H1 (cell line): ENCODE data around the gene CACNA2D3. TPM values are rescaled to one million over a fixed set of nuclear protein-coding genes. Genes with fewer than 3 reads are reported as not detected.

Experiments
- CTCF ChIA-PET: fragments of 300-600 bp; sonication (Branson Sonifier 250); formaldehyde crosslinking; loops from one replicate; lab custom pipeline; 2021; ENCODE audit not compliant: partially characterized antibody; lab: Charles Lee
- POLR2A ChIA-PET: fragments of 300-600 bp; sonication (Branson Sonifier 250); formaldehyde crosslinking; loops from one replicate; lab custom pipeline; 2021; ENCODE audit warnings: inconsistent platforms; ENCODE audit not compliant: partially characterized antibody; lab: Charles Lee
- DNase-seq, 2 experiments: peaks; one replicate each; pipeline versions ENCODE4 v3.0.0 to v3.0.0-alpha.2; 2010 to 2022; ENCODE audit warnings: low spot score in 2 of 2, low read depth in 1 of 2, mixed read lengths in 1 of 2
- FAIRE-seq: peaks from 2 replicates; lab custom pipeline; 2011; peaks lifted over from hg19 to GRCh38; lab: Jason Lieb, UNC
- H2AFZ ChIP-seq: 2 replicates; pipeline ENCODE4 v1.8.1; 2012; ENCODE audit warnings: low read length, inconsistent platforms
- H2AK5ac ChIP-seq: 2 replicates; pipeline ENCODE4 v1.6.1; 2013; ENCODE audit warnings: low read depth, low read length
- H2BK120ac ChIP-seq: replicated peaks from 2 replicates; pipeline ENCODE3; 2013; ENCODE audit warnings: low read depth, low read length, inconsistent platforms
- H2BK12ac ChIP-seq: 2 replicates; pipeline ENCODE4 v1.6.1; 2013; ENCODE audit warnings: low read depth, low read length
- H2BK15ac ChIP-seq: 2 replicates; pipeline ENCODE4 v1.6.1; 2013; ENCODE audit warnings: low read length
- H2BK20ac ChIP-seq: 2 replicates; pipeline ENCODE4 v1.6.1; 2013; ENCODE audit warnings: low read length
- H2BK5ac ChIP-seq: 2 replicates; pipeline ENCODE4 v1.6.1; 2013; ENCODE audit warnings: low read depth, low read length
- H3K14ac ChIP-seq: 2 replicates; pipeline ENCODE4 v1.6.1; 2013; ENCODE audit warnings: inconsistent platforms; ENCODE audit not compliant: insufficient read length
- H3K18ac ChIP-seq: 2 replicates; pipeline ENCODE4 v1.6.1; 2013; ENCODE audit warnings: low read length; ENCODE audit errors: extremely low read depth
- H3K23ac ChIP-seq: 2 replicates; pipeline ENCODE4 v1.6.1; 2013; ENCODE audit warnings: inconsistent platforms; ENCODE audit not compliant: insufficient read length
- H3K23me2 ChIP-seq: 2 replicates; pipeline ENCODE4 v1.6.1; 2013; ENCODE audit warnings: low read depth, low read length
- H3K27ac ChIP-seq: 2 replicates; pipeline ENCODE4 v1.6.1; 2011; ENCODE audit warnings: low read depth, low read length, inconsistent platforms
- H3K27me3 ChIP-seq, 4 experiments: replicated peaks in 1 of 4; 1 replicate in 1 of 4; 2 replicates in 3 of 4; pipeline versions ENCODE4 v1.6.1 to v1.8.1; 2011 to 2013; ENCODE audit warnings: low read length in 3 of 4, mild to moderate bottlenecking in 3 of 4, inconsistent platforms in 2 of 4, mixed read lengths in 2 of 4, moderate library complexity in 1 of 4; ENCODE audit not compliant: control insufficient read depth in 3 of 4, insufficient read depth in 3 of 4; ENCODE audit errors: extremely low read depth in 1 of 4
- H3K36me3 ChIP-seq, 4 experiments: 2 replicates each; pipeline versions ENCODE4 v1.6.1 to v1.8.1; 2011 to 2013; ENCODE audit warnings: mild to moderate bottlenecking in 4 of 4, low read length in 3 of 4, moderate library complexity in 2 of 4, control low read depth in 1 of 4, inconsistent platforms in 1 of 4; ENCODE audit not compliant: insufficient read depth in 4 of 4, control insufficient read depth in 2 of 4
- H3K4ac ChIP-seq: replicated peaks from 2 replicates; pipeline ENCODE3; 2013; ENCODE audit warnings: low read length, low read depth, mixed read lengths, inconsistent platforms; ENCODE audit not compliant: insufficient read length
- H3K4me1 ChIP-seq, 4 experiments: replicated peaks in 1 of 4; 1 replicate in 1 of 4; 2 replicates in 3 of 4; pipeline versions ENCODE4 v1.6.1 to v1.8.1; 2011 to 2013; ENCODE audit warnings: low read length in 3 of 4, inconsistent platforms in 2 of 4, mixed read lengths in 1 of 4; ENCODE audit not compliant: insufficient read depth in 4 of 4, control insufficient read depth in 3 of 4
- H3K4me2 ChIP-seq, 2 experiments: 2 replicates each; pipeline versions ENCODE4 v1.6.1 to v1.8.1; 2011 to 2013; ENCODE audit warnings: low read depth in 2 of 2, low read length in 2 of 2, control low read depth in 1 of 2, inconsistent platforms in 1 of 2, mild to moderate bottlenecking in 1 of 2; ENCODE audit not compliant: insufficient read depth in 1 of 2
- H3K4me3 ChIP-seq, 4 experiments: fragments of 200-600, 300-600 bp in 1 of 4; sonication (generic), shearing (Covaris generic), sonication (Bioruptor Twin) in 1 of 4; 2 replicates each; pipeline versions ENCODE4 v1.5.1 to v1.8.1; 2011 to 2016; ENCODE audit warnings: low read length in 4 of 4, low read depth in 3 of 4, control low read depth in 2 of 4, inconsistent platforms in 2 of 4, mild to moderate bottlenecking in 2 of 4, mixed read lengths in 1 of 4, moderate library complexity in 1 of 4; ENCODE audit not compliant: insufficient read depth in 2 of 4; ENCODE audit errors: extremely low read depth in 1 of 4
- H3K56ac ChIP-seq: replicated peaks from 2 replicates; pipeline ENCODE3; 2013; ENCODE audit warnings: low read depth, mild to moderate bottlenecking, mixed read lengths, low read length, inconsistent platforms; ENCODE audit not compliant: insufficient read length
- H3K79me1 ChIP-seq: 2 replicates; pipeline ENCODE4 v1.6.1; 2013; ENCODE audit warnings: low read depth, low read length, control low read depth
- H3K79me2 ChIP-seq, 2 experiments: 2 replicates each; pipeline versions ENCODE4 v1.6.1 to v1.8.1; 2012 to 2013; ENCODE audit warnings: low read length in 2 of 2, mild to moderate bottlenecking in 2 of 2, inconsistent platforms in 1 of 2; ENCODE audit not compliant: insufficient read depth in 2 of 2, control insufficient read depth in 1 of 2
- H3K9ac ChIP-seq, 4 experiments: replicated peaks in 1 of 4; 1 replicate in 1 of 4; 2 replicates in 3 of 4; pipeline versions ENCODE4 v1.6.1 to v1.8.1; 2011 to 2013; ENCODE audit warnings: low read depth in 3 of 4, low read length in 3 of 4, control low read depth in 2 of 4, mild to moderate bottlenecking in 2 of 4, moderate library complexity in 2 of 4, inconsistent platforms in 1 of 4; ENCODE audit errors: extremely low read depth in 1 of 4
- H3K9me3 ChIP-seq, 2 experiments: 2 replicates each; pipeline versions ENCODE4 v1.6.1 to v1.8.1; 2012 to 2013; ENCODE audit warnings: mild to moderate bottlenecking in 2 of 2, moderate library complexity in 2 of 2, control low read depth in 1 of 2, inconsistent platforms in 1 of 2, low read depth in 1 of 2, low read length in 1 of 2, mixed read lengths in 1 of 2; ENCODE audit not compliant: insufficient read depth in 2 of 2
- H4K20me1 ChIP-seq, 2 experiments: replicated peaks in 1 of 2; 2 replicates each; pipeline versions ENCODE3 to v1.8.1; 2011 to 2013; ENCODE audit warnings: inconsistent platforms in 2 of 2, low read length in 2 of 2, mild to moderate bottlenecking in 1 of 2; ENCODE audit not compliant: insufficient read depth in 2 of 2, control insufficient read depth in 1 of 2
- H4K5ac ChIP-seq: 2 replicates; pipeline ENCODE4 v1.6.1; 2013; ENCODE audit warnings: low read length, low read depth, mixed read lengths, inconsistent platforms; ENCODE audit not compliant: insufficient read length
- H4K8ac ChIP-seq: 2 replicates; pipeline ENCODE4 v1.8.0; 2013; ENCODE audit warnings: mild to moderate bottlenecking, moderate library complexity, low read length, inconsistent platforms; ENCODE audit not compliant: insufficient read depth; ENCODE audit errors: extremely low read depth
- H4K91ac ChIP-seq: replicated peaks from 2 replicates; pipeline ENCODE3; 2013; ENCODE audit warnings: low read length, mixed read lengths, inconsistent platforms; ENCODE audit not compliant: insufficient read length
- CEBPB ChIP-seq: IDR thresholded peaks from 2 replicates; pipeline ENCODE4 v1.6.1; 2012; ENCODE audit warnings: low read depth, low read length
- CTBP2 ChIP-seq: IDR thresholded peaks from 2 replicates; pipeline ENCODE4 v1.7.0; 2011; ENCODE audit warnings: borderline replicate concordance, mild to moderate bottlenecking, moderate library complexity, mixed read lengths, low read length; ENCODE audit not compliant: insufficient read depth, insufficient read length
- JUND ChIP-seq: IDR thresholded peaks from 2 replicates; pipeline ENCODE4 v1.6.1; 2011; ENCODE audit warnings: mild to moderate bottlenecking, improper control_type of control experiment, low read length
- SIRT6 ChIP-seq: IDR thresholded peaks from one replicate; pipeline ENCODE4 v1.7.1; 2012; ENCODE audit warnings: low read length, inconsistent platforms
- SP4 ChIP-seq: IDR thresholded peaks from 2 replicates; pipeline ENCODE4 v1.6.1; 2012; ENCODE audit warnings: low read length, inconsistent platforms
- WGBS, 2 experiments: shearing (Covaris generic) in 1 of 2; methylation state at CpG; one replicate each; pipeline versions ENCODE4 v1.1.6 to v1.1.7; 2013 to 2015; ENCODE audit warnings: low lambda C conversion rate in 2 of 2, mixed read lengths in 2 of 2, inconsistent platforms in 1 of 2, low coverage in 1 of 2, missing lambda C conversion rate in 1 of 2; ENCODE audit not compliant: insufficient replicate concordance in 2 of 2, insufficient coverage in 1 of 2, insufficient read length in 1 of 2; ENCODE audit errors: extremely low coverage in 1 of 2, missing lambda C conversion rate in 1 of 2; 5-methylcytosine and 5-hydroxymethylcytosine counted together
- polyA plus RNA-seq, 7 experiments: library from polyadenylated mRNA; depleted of rRNA in 3 of 7; stranded (reverse) in 5 of 7; unstranded in 2 of 7; fragments of >200 nt in 5 of 7; fragments of 200-250 nt in 2 of 7; gene quantifications; 1 replicate in 5 of 7; 2 replicates in 1 of 7; 4 replicates in 1 of 7; pipeline versions ENCODE4 v1.2.1 to v1.2.3, GENCODE V29; 2011 to 2013; ENCODE audit warnings: missing spikeins in 2 of 7, mixed read lengths in 2 of 7
- total RNA-seq: library from RNA; stranded (reverse); fragmentation: NEBNext Ultra II Directional; extraction: Animal tissue kit (Norgen Biotek cat#: 25700); gene quantifications from 2 replicates; pipeline ENCODE4 v1.2.1, GENCODE V29; 2021

Gene CACNA2D3
- total and polyA plus RNA-seq, 2 of the 8 experiments (the other 6 are each of a cell fraction or from before 2014, with no cell fraction given), result 1.5 to 1.8 TPM

GRCh38 chr3:54299169-54299935 lies 177.0 kb downstream of the CACNA2D3 start:
- ChIA-PET POLR2A (no interaction called here), CTCF (no interaction called here)
- Histone ChIP-seq H3K9ac (no peak overlapping the region), H2BK15ac (no peak overlapping the region), H4K20me1 (no peaks in the 10 kb centered on the region), H3K9me3 (no peaks in the 10 kb centered on the region), H3K36me3 (no peaks in the 10 kb centered on the region), H3K4me2 (no peak overlapping the region), H3K14ac (no peak overlapping the region), H2BK20ac (no peak overlapping the region), H3K18ac (no peak overlapping the region), H2BK5ac (no peak overlapping the region), H3K79me2 (no peaks in the 10 kb centered on the region), H3K4me1 (peaks cover 0 to 6% (median under 1%) of the 10 kb centered on the region in 4 experiments; a peak in 4 of 7 replicates), H2BK12ac (no peak overlapping the region), H3K79me1 (no peaks in the 10 kb centered on the region), H3K23ac (no peak overlapping the region), H3K23me2 (no peaks in the 10 kb centered on the region; the same call in 1 of the 2 replicates), H4K5ac (no peak overlapping the region), H3K56ac (no peak overlapping the region), H2BK120ac (no peak overlapping the region), H3K4ac (no peak overlapping the region), H4K8ac (no peak overlapping the region), H3K27me3 (peaks cover 0 to 2% (median 0%) of the 10 kb centered on the region in 4 experiments; a peak in 1 of 7 replicates), H3K27ac (no peak overlapping the region), H2AK5ac (no peak overlapping the region), H3K4me3 (no peak overlapping the region), H2AFZ (no peak overlapping the region), H4K91ac (no peak overlapping the region)
- FAIRE-seq, result no peak
- DNase-seq, result no peak
- TF ChIP-seq JUND (no peak), SIRT6 (no peak), CTBP2 (no peak), CEBPB (0 out of 2 replicates have a peak, but pooled peaks have one; percentile 18), SP4 (no peak)
- 89 to 100% methylated on average over 2 to 13 of the region's 13 CpGs for WGBS, 2 experiments
